ENCODE results near the gene TPD52L1. TPM values are rescaled to one million over a fixed set of nuclear protein-coding genes. Genes with fewer than 3 reads are reported as not detected.

The TPD52L1 gene
- total and polyA plus RNA-seq, 2 experiments from 2014 or later: 22.8 to 24.0 TPM

GRCh38 chr6:125208625-125209249, 55.2 kb downstream of the TPD52L1 start:
- DNase-seq (ENCODE audit: low spot score): no peak
- no peak overlapping the region for H3K27ac Mint-ChIP-seq
- no peaks in the 10 kb centered on the region for H3K9me3 Mint-ChIP-seq
- H3K27ac ChIP-seq (ENCODE audit: low read depth): no peak overlapping the region
- H3K4me1 ChIP-seq (ENCODE audit: insufficient read depth): peaks cover under 1% of the 10 kb centered on the region; the same call in 1 of the 2 replicates
- H2AFZ ChIP-seq: no peak overlapping the region
- no peak for ATAC-seq
- peaks cover 4% of the 10 kb centered on the region for H3K4me1 Mint-ChIP-seq
- no peak overlapping the region for H3K4me3 Mint-ChIP-seq
- no peaks in the 10 kb centered on the region for H3K79me2 ChIP-seq (replicated peaks; ENCODE audit: insufficient read depth)
- TF ChIP-seq EZH2phosphoT487 (IDR thresholded peaks at IDR 0.05; ENCODE audit: unreplicated experiment) (no peak), ZNF462 (CRISPR knock-in tag; IDR thresholded peaks at IDR 0.05) (no peak), POLR2AphosphoS5 (IDR thresholded peaks at IDR 0.05; ENCODE audit: low read depth) (no peak), CTCF (conservative IDR thresholded peaks at IDR 0.05; ENCODE audit: low read depth in 2 of 2) (no peak), JUNB (IDR thresholded peaks at IDR 0.05; ENCODE audit: unreplicated experiment) (no peak), EZH2 (IDR thresholded peaks at IDR 0.05; ENCODE audit: low read depth, unreplicated experiment) (no peak), STAT1 (IDR thresholded peaks at IDR 0.05; ENCODE audit: unreplicated experiment) (no peak), ZNF114 (CRISPR knock-in tag; IDR thresholded peaks at IDR 0.05) (no peak), ZNF331 (CRISPR knock-in tag; IDR thresholded peaks at IDR 0.05; ENCODE audit: low read depth) (no peak), NANOG (IDR thresholded peaks at IDR 0.05; ENCODE audit: borderline replicate concordance) (no peak), CREB1 (CRISPR knock-in tag; IDR thresholded peaks at IDR 0.05; ENCODE audit: low read depth) (no peak)
- TF ChIP-seq, protein P1, sequence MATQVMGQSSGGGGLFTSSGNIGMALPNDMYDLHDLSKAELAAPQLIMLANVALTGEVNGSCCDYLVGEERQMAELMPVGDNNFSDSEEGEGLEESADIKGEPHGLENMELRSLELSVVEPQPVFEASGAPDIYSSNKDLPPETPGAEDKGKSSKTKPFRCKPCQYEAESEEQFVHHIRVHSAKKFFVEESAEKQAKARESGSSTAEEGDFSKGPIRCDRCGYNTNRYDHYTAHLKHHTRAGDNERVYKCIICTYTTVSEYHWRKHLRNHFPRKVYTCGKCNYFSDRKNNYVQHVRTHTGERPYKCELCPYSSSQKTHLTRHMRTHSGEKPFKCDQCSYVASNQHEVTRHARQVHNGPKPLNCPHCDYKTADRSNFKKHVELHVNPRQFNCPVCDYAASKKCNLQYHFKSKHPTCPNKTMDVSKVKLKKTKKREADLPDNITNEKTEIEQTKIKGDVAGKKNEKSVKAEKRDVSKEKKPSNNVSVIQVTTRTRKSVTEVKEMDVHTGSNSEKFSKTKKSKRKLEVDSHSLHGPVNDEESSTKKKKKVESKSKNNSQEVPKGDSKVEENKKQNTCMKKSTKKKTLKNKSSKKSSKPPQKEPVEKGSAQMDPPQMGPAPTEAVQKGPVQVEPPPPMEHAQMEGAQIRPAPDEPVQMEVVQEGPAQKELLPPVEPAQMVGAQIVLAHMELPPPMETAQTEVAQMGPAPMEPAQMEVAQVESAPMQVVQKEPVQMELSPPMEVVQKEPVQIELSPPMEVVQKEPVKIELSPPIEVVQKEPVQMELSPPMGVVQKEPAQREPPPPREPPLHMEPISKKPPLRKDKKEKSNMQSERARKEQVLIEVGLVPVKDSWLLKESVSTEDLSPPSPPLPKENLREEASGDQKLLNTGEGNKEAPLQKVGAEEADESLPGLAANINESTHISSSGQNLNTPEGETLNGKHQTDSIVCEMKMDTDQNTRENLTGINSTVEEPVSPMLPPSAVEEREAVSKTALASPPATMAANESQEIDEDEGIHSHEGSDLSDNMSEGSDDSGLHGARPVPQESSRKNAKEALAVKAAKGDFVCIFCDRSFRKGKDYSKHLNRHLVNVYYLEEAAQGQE (IDR thresholded peaks at IDR 0.05; ENCODE audit: unreplicated experiment): no peak
- TF ChIP-seq, protein P2, sequence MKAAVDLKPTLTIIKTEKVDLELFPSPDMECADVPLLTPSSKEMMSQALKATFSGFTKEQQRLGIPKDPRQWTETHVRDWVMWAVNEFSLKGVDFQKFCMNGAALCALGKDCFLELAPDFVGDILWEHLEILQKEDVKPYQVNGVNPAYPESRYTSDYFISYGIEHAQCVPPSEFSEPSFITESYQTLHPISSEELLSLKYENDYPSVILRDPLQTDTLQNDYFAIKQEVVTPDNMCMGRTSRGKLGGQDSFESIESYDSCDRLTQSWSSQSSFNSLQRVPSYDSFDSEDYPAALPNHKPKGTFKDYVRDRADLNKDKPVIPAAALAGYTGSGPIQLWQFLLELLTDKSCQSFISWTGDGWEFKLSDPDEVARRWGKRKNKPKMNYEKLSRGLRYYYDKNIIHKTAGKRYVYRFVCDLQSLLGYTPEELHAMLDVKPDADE (IDR thresholded peaks at IDR 0.05): no peak
- no peaks in the 10 kb centered on the region for H4K20me1 ChIP-seq (replicated peaks; ENCODE audit: insufficient read depth)
- peaks cover 6% of the 10 kb centered on the region; the same call in 1 of the 2 replicates for H3K9me2 ChIP-seq (ENCODE audit: insufficient read depth)
- no peaks in the 10 kb centered on the region for H3K36me3 ChIP-seq (ENCODE audit: insufficient read depth)
- H3K36me3 Mint-ChIP-seq (ENCODE audit: low read depth): no peaks in the 10 kb centered on the region
- H3K27me3 ChIP-seq (ENCODE audit: insufficient read depth): no peaks in the 10 kb centered on the region
- no peak overlapping the region for H3K4me3 ChIP-seq
- H3K4me2 ChIP-seq: no peak overlapping the region
- H3K27me3 Mint-ChIP-seq (ENCODE audit: insufficient read depth, low read depth, poor library complexity): no peaks in the 10 kb centered on the region
- H3F3A ChIP-seq (replicated peaks; ENCODE audit: low read depth): no peaks in the 10 kb centered on the region

All from GM23338 (cell line).